ENCODE results near the gene ARL8A. TPM values are rescaled to one million over a fixed set of nuclear protein-coding genes. Genes with fewer than 3 reads are reported as not detected.
"Not testable (repeated sequence)": the region's sequence is repeated elsewhere in the genome, so short reads cannot be mapped to it uniquely, and the experiment has no call there.

Gene ARL8A
- total RNA-seq, 1 donor: 28.5 TPM

- H3K4me3 ChIP-seq (ENCODE audit: low read depth, low read length): no peak overlapping the region
- TF ChIP-seq CTCF (IDR thresholded peaks at IDR 0.05; ENCODE audit: insufficient read depth, low read depth, low read length): no peak
- DNase-seq (ENCODE audit: low read depth): no peak
Observed at GRCh38 chr1:202181586-202181985, 37.0 kb upstream of the ARL8A start.

- not testable (repeated sequence) for DNase-seq (ENCODE audit: low read depth); H3K4me3 ChIP-seq (ENCODE audit: low read depth, low read length)
Observed at GRCh38 chr1:202180751-202181139, 36.2 kb upstream of the ARL8A start.

- H3K4me3 ChIP-seq (ENCODE audit: low read depth, low read length): no peak overlapping the region
- DNase-seq (ENCODE audit: low read depth): no peak
- no peak for TF ChIP-seq CTCF (IDR thresholded peaks at IDR 0.05; ENCODE audit: insufficient read depth, low read depth, low read length)
Observed at GRCh38 chr1:202179828-202180750, 35.6 kb upstream of the ARL8A start.

GRCh38 chr1:202176949-202177927, 32.7 kb upstream of the ARL8A start:
- TF ChIP-seq CTCF (IDR thresholded peaks at IDR 0.05; ENCODE audit: insufficient read depth, low read depth, low read length): no peak
- H3K4me3 ChIP-seq (ENCODE audit: low read depth, low read length): no peak overlapping the region
- DNase-seq (ENCODE audit: low read depth): no peak

GRCh38 chr1:202173993-202174392, 29.5 kb upstream of the ARL8A start:
- no peak for TF ChIP-seq CTCF (IDR thresholded peaks at IDR 0.05; ENCODE audit: insufficient read depth, low read depth, low read length)
- no peak overlapping the region for H3K4me3 ChIP-seq (ENCODE audit: low read depth, low read length)
- DNase-seq (ENCODE audit: low read depth): no peak

GRCh38 chr1:202172015-202172355, 27.4 kb upstream of the ARL8A start:
- TF ChIP-seq CTCF (IDR thresholded peaks at IDR 0.05; ENCODE audit: insufficient read depth, low read depth, low read length): no peak
- DNase-seq (ENCODE audit: low read depth): no peak
- H3K4me3 ChIP-seq (ENCODE audit: low read depth, low read length): no peak overlapping the region
